Panc1 (cell line): ENCODE results near the gene DEPDC5. TPM values are rescaled to one million over a fixed set of nuclear protein-coding genes. Genes with fewer than 3 reads are reported as not detected.

ENCODE experiments used
- ATAC-seq: fragments of 200-7000 bp; cut with Tn5 transposase; 2 replicates; pipeline ENCODE4 v1.9.1; 2020; ENCODE audit warnings: mild to moderate bottlenecking, moderate library complexity
- BruUV-seq: library from RNA; stranded (reverse); fragments of 400-500 nt; replicated peaks from 2 replicates; lab custom pipeline; 2021; lab: Mats Ljungman, UMichigan
- CTCF ChIA-PET: fragments of 300-600 bp; sonication (Branson Sonifier 250); formaldehyde crosslinking; loops from one replicate; lab custom pipeline; 2022; ENCODE audit warnings: antibody characterized with exemption; lab: Charles Lee
- POLR2A ChIA-PET: fragments of 300-600 bp; sonication (Branson Sonifier 250); formaldehyde crosslinking; loops from one replicate; lab custom pipeline; 2022; ENCODE audit warnings: antibody characterized with exemption; lab: Charles Lee
- DNase-seq: peaks from one replicate; pipeline ENCODE4 v3.0.0-alpha.2; 2010; ENCODE audit warnings: low read depth, low spot score
- H3K27ac ChIP-seq: 2 replicates; pipeline ENCODE4 v1.5.1; 2011; ENCODE audit warnings: mild to moderate bottlenecking, low read length, inconsistent platforms
- H3K27me3 ChIP-seq: fragments of 200-500 bp; sonication (Bioruptor generic); 2 replicates; pipeline ENCODE4 v1.6.0; 2014; ENCODE audit warnings: low read length, inconsistent platforms; ENCODE audit not compliant: control insufficient read depth, insufficient read depth
- H3K36me3 ChIP-seq: fragments of 200-500 bp; sonication (Bioruptor generic); 2 replicates; pipeline ENCODE4 v1.5.1; 2014; ENCODE audit warnings: inconsistent platforms, mild to moderate bottlenecking, low read length, moderate library complexity; ENCODE audit not compliant: control insufficient read depth, insufficient read depth
- H3K4me1 ChIP-seq: 2 replicates; pipeline ENCODE4 v1.5.1; 2011; ENCODE audit warnings: inconsistent platforms, mild to moderate bottlenecking, low read length, moderate library complexity; ENCODE audit not compliant: control insufficient read depth, insufficient read depth
- H3K4me3 ChIP-seq, 2 experiments: 2 replicates each; pipeline ENCODE4 v1.5.1; 2011 to 2012; ENCODE audit warnings: low read depth in 2 of 2, low read length in 2 of 2, mild to moderate bottlenecking in 2 of 2, inconsistent platforms in 1 of 2, moderate library complexity in 1 of 2
- H3K9me3 ChIP-seq: fragments of 200-500 bp; sonication (Bioruptor generic); 2 replicates; pipeline ENCODE4 v1.5.1; 2014; ENCODE audit warnings: low read depth, mild to moderate bottlenecking, inconsistent platforms, low read length, moderate library complexity; ENCODE audit not compliant: control insufficient read depth, insufficient read depth
- CTCF ChIP-seq: fragments of 450-650 bp; IDR thresholded peaks from 2 replicates; pipeline ENCODE4 v1.5.1; 2017; ENCODE audit warnings: mild to moderate bottlenecking
- POLR2AphosphoS5 ChIP-seq: IDR thresholded peaks from 2 replicates; pipeline ENCODE4 v1.6.1; 2012; ENCODE audit warnings: mild to moderate bottlenecking, low read depth, low read length, moderate library complexity
- REST ChIP-seq, 2 experiments: IDR thresholded peaks; 2 replicates each; pipeline ENCODE4 v1.6.1; 2011 to 2012; ENCODE audit warnings: low read depth in 2 of 2, control low read depth in 1 of 2, low read length in 1 of 2, mild to moderate bottlenecking in 1 of 2, moderate library complexity in 1 of 2; ENCODE audit not compliant: insufficient read depth in 1 of 2
- SIN3A ChIP-seq: IDR thresholded peaks from 2 replicates; pipeline ENCODE4 v1.6.1; 2012; ENCODE audit warnings: low read depth, mild to moderate bottlenecking, low read length, moderate library complexity, borderline replicate concordance; ENCODE audit not compliant: insufficient read depth
- TCF7L2 ChIP-seq: IDR thresholded peaks from 2 replicates; pipeline ENCODE4 v1.6.1; 2011; ENCODE audit warnings: mild to moderate bottlenecking, low read depth, low read length, inconsistent platforms
- in situ Hi-C: cut with HindIII; loops from 2 replicates; pipeline ENCODE4 v1.10.0; 2016; ENCODE audit warnings: low sequenced_read_pairs, low pct_unique_long_range_greater_than_20kb
- intact Hi-C: fragments of 100-400 bp; cut with micrococcal nuclease; formaldehyde crosslinking; loops from one replicate; pipeline ENCODE4 v1.10.0; 2022; ENCODE audit not compliant: unreplicated experiment
- total RNA-seq: library from RNA; stranded (reverse); gene quantifications from one replicate; pipeline ENCODE4 v1.2.1, GENCODE V29; 2021; ENCODE audit not compliant: unreplicated experiment

DEPDC5 gene
- total RNA-seq, 1 experiment from 2014 or later = 20.2 TPM

- TF ChIP-seq REST (IDR thresholded peaks at IDR 0.05; ENCODE audit: insufficient read depth in 1 of 2, low read depth in 2 of 2, low read length in 1 of 2) (no peak), CTCF (no peak), SIN3A (no peak), POLR2AphosphoS5 (no peak), TCF7L2 (no peak)
- Histone ChIP-seq H3K27ac (no peak overlapping the region), H3K4me3 (no peak overlapping the region), H3K27me3 (no peaks in the 10 kb centered on the region), H3K4me1 (no peaks in the 10 kb centered on the region), H3K9me3 (no peaks in the 10 kb centered on the region), H3K36me3 (peaks cover 6% of the 10 kb centered on the region; the same call in 1 of the 2 replicates)
- no peak for DNase-seq
- in situ Hi-C loops = no loop called here
- intact Hi-C loops = no loop called here
- BruUV-seq = no TSS peak
- ChIA-PET POLR2A (no interaction called here), CTCF (no interaction called here)
- ATAC-seq = no peak
Measured at GRCh38 chr22:31734512-31734911, 19.3 kb upstream of the DEPDC5 start.

- H3K27me3 ChIP-seq = no peaks in the 10 kb centered on the region
- peaks cover 6% of the 10 kb centered on the region; the same call in 1 of the 2 replicates for H3K36me3 ChIP-seq
- intact Hi-C loops = no loop called here
- in situ Hi-C loops = no loop called here
- ChIA-PET CTCF (no interaction called here), POLR2A (no interaction called here)
- no peak overlapping the region for H3K27ac ChIP-seq
- H3K4me1 ChIP-seq = no peaks in the 10 kb centered on the region
- no peak for ATAC-seq
- H3K4me3 ChIP-seq = no peak overlapping the region
- no peak for TF ChIP-seq POLR2AphosphoS5
- no peak for TF ChIP-seq TCF7L2
- no peak for TF ChIP-seq SIN3A
- no peak for TF ChIP-seq CTCF
- no peak for TF ChIP-seq REST (IDR thresholded peaks at IDR 0.05; ENCODE audit: insufficient read depth in 1 of 2, low read depth in 2 of 2, low read length in 1 of 2)
- H3K9me3 ChIP-seq = no peaks in the 10 kb centered on the region
- no peak for DNase-seq
- BruUV-seq = no TSS peak
Measured at GRCh38 chr22:31736458-31736857, 17.4 kb upstream of the DEPDC5 start.
